Measurements from ENCODE around the gene CDC14B.

DNA sequence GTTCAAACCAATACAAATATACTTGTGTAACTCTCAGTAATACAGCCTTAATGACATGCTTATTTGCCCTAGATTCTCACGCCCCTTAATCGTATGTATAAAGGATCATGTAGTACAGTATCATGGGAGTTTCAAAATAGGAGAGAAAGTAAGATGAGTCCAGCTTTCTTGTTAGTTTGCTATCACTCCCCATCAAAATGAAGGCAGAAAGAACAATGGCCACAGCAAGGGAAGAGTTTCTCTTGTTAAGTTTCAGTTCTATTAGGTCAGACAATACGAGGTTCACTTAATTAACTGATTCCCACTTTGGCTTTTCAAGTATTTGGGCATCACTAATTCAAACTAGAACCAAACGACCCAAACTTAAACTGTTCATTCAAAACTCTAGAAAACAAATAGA, 55.4 kb downstream of the CDC14B start:
- no peak for TF ChIP-seq EZH2phosphoT487 (conservative IDR thresholded peaks at IDR 0.05; ENCODE audit: low read length)
- TF ChIP-seq, protein P1, sequence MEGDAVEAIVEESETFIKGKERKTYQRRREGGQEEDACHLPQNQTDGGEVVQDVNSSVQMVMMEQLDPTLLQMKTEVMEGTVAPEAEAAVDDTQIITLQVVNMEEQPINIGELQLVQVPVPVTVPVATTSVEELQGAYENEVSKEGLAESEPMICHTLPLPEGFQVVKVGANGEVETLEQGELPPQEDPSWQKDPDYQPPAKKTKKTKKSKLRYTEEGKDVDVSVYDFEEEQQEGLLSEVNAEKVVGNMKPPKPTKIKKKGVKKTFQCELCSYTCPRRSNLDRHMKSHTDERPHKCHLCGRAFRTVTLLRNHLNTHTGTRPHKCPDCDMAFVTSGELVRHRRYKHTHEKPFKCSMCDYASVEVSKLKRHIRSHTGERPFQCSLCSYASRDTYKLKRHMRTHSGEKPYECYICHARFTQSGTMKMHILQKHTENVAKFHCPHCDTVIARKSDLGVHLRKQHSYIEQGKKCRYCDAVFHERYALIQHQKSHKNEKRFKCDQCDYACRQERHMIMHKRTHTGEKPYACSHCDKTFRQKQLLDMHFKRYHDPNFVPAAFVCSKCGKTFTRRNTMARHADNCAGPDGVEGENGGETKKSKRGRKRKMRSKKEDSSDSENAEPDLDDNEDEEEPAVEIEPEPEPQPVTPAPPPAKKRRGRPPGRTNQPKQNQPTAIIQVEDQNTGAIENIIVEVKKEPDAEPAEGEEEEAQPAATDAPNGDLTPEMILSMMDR (IDR thresholded peaks at IDR 0.05; ENCODE audit: insufficient read depth, low read length, poor library complexity, severe bottlenecking), result no peak
